Stomach (tissue), 9 donors: ENCODE data around the gene LNX2. TPM values are rescaled to one million over a fixed set of nuclear protein-coding genes. Genes with fewer than 3 reads are reported as not detected.

Experiments
- DNase-seq, 2 donors: peaks; one replicate each; pipeline versions ENCODE4 v3.0.0 to v3.0.0-alpha.2; 2013 to 2019
- H3K27ac ChIP-seq, 5 donors: fragments of 200-600 bp in 4 of 5; sonication (generic) in 4 of 5; one replicate each; pipeline ENCODE4 v1.5.1; 2013 to 2019; ENCODE audit warnings: mild to moderate bottlenecking in 1 of 5, moderate library complexity in 1 of 5
- H3K27me3 ChIP-seq, 3 donors: fragments of 200-600 bp; sonication (generic); one replicate each; pipeline ENCODE4 v1.5.1; 2017 to 2019; ENCODE audit warnings: mixed run types in 1 of 3
- H3K36me3 ChIP-seq, 4 donors: fragments of 200-600 bp; sonication (generic); 1 replicate in 3 of 4; 2 replicates in 1 of 4; pipeline ENCODE4 v1.5.1; 2016 to 2019
- H3K4me1 ChIP-seq, 4 donors: fragments of 200-600 bp; sonication (generic); one replicate each; pipeline ENCODE4 v1.5.1; 2016 to 2019
- H3K4me3 ChIP-seq, 4 donors: fragments of 200-600 bp; sonication (generic) in 3 of 4; one replicate each; pipeline ENCODE4 v1.5.1; 2016 to 2019; ENCODE audit warnings: mild to moderate bottlenecking in 1 of 4
- H3K9me3 ChIP-seq, 4 donors: fragments of 200-600 bp; sonication (generic); one replicate each; pipeline ENCODE4 v1.5.1; 2016 to 2019
- EP300 ChIP-seq: sonication (generic); formaldehyde crosslinking; IDR thresholded peaks from one replicate; pipeline ENCODE4 v1.6.1; 2017; ENCODE audit warnings: antibody characterized with exemption
- POLR2A ChIP-seq, 4 donors: fragments of 450-650 bp; IDR thresholded peaks; one replicate each; pipeline ENCODE4 v1.6.1; 2016; ENCODE audit warnings: antibody characterized with exemption in 4 of 4, control low read depth in 2 of 4, mild to moderate bottlenecking in 1 of 4, moderate library complexity in 1 of 4
- POLR2AphosphoS5 ChIP-seq, 3 donors: sonication (generic); formaldehyde crosslinking; IDR thresholded peaks; one replicate each; pipeline ENCODE4 v1.6.1; 2016; ENCODE audit warnings: antibody characterized with exemption in 3 of 3
- WGBS, 5 donors: extraction: QIAGEN DNeasy Blood & Tissue Kit in 3 of 5; methylation state at CpG; one replicate each; pipeline versions ENCODE4 v1.1.5 to v1.1.7; 2013 to 2018; 5-methylcytosine and 5-hydroxymethylcytosine counted together
- intact Hi-C: fragments of 100-400 bp; cut with DNase I; formaldehyde crosslinking; loops from one replicate; pipeline ENCODE4 v1.15.1; 2023; ENCODE audit warnings: low total_unique reads
- polyA plus RNA-seq, 3 donors: library from polyadenylated mRNA; stranded (reverse); fragments of 200-250 nt; gene quantifications; one replicate each; pipeline ENCODE4 v1.2.3, GENCODE V29; 2013
- total RNA-seq, 5 donors: library from RNA; depleted of rRNA; stranded (reverse); fragments of >200 nt; gene quantifications; one replicate each; pipeline versions ENCODE4 v1.1.0 to v1.2.3, GENCODE V29; 2014 to 2016
- TF ChIP-seq, protein P1 (sequence below), 7 experiments: fragments of 450-650 bp in 4 of 7; fragments of 200-600 bp in 3 of 7; sonication (generic) in 3 of 7; IDR thresholded peaks; one replicate each; pipeline ENCODE4 v1.5.1; 2016 to 2019; ENCODE audit warnings: antibody characterized with exemption in 7 of 7, control low read depth in 2 of 7, mild to moderate bottlenecking in 1 of 7
- donor health status: healthy with polysubstance abuse.
- donor health status: Bipolar disorder and iron deficiency.
- donor health status: healthy.

LNX2 gene
- total and polyA plus RNA-seq, 8 donors = 3.5 to 35.7 (median 9.3) TPM

DNA sequence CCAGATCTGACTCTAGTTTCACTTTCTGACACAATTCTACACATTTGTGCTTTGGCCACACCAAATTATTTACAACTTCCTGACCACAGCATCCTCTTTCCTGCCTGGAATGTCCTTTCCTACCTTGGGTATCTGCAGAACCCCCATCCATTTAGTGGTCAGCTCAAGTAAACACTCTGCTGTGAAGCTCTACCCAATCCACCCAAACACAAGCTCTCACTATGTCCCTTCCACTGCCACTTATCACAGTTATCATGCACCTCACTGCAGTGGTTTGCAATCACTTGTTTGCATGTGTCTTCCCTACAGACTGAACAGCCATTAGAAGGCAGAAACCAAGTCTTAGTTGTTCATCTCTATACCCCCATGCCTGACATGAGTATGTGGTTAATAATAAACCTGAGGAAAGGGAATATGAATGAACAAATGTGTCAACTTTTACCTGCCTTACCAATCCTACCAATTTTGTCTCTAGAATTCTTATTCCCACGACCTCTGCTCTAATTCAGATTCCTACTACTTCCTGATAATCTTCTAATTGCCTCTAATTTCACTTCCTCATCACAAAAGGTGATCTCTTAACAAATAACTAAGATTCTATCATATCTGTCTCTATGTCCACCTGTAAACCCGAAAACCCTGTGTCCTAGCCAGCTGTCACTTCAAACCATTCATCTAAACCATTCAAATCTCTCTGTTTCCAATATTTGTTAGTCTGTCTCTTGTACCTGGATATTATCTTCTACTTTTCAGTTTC lies 25.1 kb downstream of the LNX2 start:
- H3K27me3 ChIP-seq = no peaks in the 10 kb centered on the region
- H3K4me3 ChIP-seq = no peak overlapping the region
- DNase-seq = no peak
- H3K9me3 ChIP-seq = no peaks in the 10 kb centered on the region
- intact Hi-C loops = no loop called here
- TF ChIP-seq POLR2A (IDR thresholded peaks at IDR 0.05) = no peak
- no peak for TF ChIP-seq POLR2AphosphoS5 (IDR thresholded peaks at IDR 0.05)
- peaks cover 6 to 64% (median 22%) of the 10 kb centered on the region in 4 donors for H3K4me1 ChIP-seq
- H3K36me3 ChIP-seq = no peaks in the 10 kb centered on the region
- WGBS, 5 donors = 78 to 92% (median 84%) methylated on average over 2 of the region's 2 CpGs
- H3K27ac ChIP-seq = no peak overlapping the region

DNA sequence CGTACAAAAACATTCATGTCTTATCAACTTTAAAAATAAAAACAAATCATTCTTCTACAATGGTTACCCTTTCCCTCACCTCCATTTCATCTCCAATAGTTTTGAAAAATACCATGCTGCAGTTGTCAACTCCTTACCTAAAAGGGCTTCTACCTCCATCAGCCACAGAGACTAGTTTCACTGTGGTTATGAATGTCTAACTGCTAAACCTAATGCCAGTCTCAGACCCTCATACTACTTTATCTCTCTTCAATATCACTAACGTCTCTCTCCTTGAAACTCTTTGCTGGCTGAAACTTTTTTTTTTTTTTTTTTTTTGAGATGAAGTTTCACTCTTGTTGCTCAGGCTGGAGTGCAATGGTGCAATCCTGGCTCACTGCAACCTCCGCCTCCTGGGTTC lies 27.1 kb downstream of the LNX2 start:
- Histone ChIP-seq H3K27me3 (no peaks in the 10 kb centered on the region), H3K4me1 (peaks cover 0 to 45% (median 12%) of the 10 kb centered on the region in 4 donors), H3K36me3 (no peaks in the 10 kb centered on the region), H3K4me3 (no peak overlapping the region), H3K27ac (no peak overlapping the region), H3K9me3 (no peaks in the 10 kb centered on the region)
- no peak for TF ChIP-seq EP300
- TF ChIP-seq, protein P1, sequence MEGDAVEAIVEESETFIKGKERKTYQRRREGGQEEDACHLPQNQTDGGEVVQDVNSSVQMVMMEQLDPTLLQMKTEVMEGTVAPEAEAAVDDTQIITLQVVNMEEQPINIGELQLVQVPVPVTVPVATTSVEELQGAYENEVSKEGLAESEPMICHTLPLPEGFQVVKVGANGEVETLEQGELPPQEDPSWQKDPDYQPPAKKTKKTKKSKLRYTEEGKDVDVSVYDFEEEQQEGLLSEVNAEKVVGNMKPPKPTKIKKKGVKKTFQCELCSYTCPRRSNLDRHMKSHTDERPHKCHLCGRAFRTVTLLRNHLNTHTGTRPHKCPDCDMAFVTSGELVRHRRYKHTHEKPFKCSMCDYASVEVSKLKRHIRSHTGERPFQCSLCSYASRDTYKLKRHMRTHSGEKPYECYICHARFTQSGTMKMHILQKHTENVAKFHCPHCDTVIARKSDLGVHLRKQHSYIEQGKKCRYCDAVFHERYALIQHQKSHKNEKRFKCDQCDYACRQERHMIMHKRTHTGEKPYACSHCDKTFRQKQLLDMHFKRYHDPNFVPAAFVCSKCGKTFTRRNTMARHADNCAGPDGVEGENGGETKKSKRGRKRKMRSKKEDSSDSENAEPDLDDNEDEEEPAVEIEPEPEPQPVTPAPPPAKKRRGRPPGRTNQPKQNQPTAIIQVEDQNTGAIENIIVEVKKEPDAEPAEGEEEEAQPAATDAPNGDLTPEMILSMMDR (IDR thresholded peaks at IDR 0.05) = no peak
- 69 to 80% (median 70%) methylated on average over 3 of the region's 3 CpGs for WGBS, 5 donors
- intact Hi-C loops = no loop called here
- DNase-seq = no peak

DNA sequence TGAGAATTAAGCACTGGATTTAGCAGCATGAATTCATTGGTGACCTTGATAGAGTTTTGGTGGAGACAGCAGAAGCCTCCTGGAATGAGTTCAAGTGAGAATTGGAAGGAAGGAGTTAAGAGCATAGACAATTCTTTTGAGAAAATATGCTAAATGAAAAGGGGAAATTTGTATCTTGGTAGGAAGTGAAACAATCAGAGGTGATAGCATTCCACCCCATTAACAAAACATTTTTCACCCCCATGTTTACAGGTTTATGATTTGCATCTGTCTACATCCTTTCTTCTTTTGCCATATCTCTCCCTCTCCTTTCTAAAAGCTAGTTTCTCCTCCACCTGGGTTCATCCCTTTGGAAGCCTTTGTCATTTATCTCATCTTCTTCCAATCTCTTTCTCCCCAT lies 27.5 kb downstream of the LNX2 start:
- H3K27ac ChIP-seq = no peak overlapping the region
- intact Hi-C loops = no loop called here
- TF ChIP-seq POLR2AphosphoS5 (IDR thresholded peaks at IDR 0.05) = no peak
- no peak for TF ChIP-seq EP300
- no peak for TF ChIP-seq POLR2A (IDR thresholded peaks at IDR 0.05)
- TF ChIP-seq, protein P1 (IDR thresholded peaks at IDR 0.05) = no peak

DNA sequence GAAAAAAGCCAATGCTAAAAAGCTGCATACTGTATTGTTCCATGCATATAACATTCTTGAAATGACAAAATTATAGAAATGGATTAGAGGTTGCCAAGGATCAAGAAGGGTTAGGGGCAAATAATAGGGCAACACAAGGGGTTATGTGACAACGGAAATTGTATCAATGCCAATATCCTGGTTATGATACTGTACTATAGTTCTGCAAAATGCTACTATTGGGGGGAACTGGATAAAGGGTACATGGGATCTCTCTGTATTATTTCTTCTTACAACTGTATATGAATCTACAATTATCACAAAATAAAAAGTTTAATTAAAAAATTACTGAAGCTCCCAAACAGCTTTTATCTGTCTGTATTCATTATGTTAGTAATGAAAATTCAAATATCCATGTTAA lies 31.9 kb downstream of the LNX2 start:
- Histone ChIP-seq H3K4me1 (peaks cover 0 to 36% (median 13%) of the 10 kb centered on the region in 4 donors), H3K27me3 (no peaks in the 10 kb centered on the region), H3K9me3 (no peaks in the 10 kb centered on the region), H3K27ac (no peak overlapping the region), H3K4me3 (no peak overlapping the region), H3K36me3 (no peaks in the 10 kb centered on the region)
- no peak for DNase-seq
- WGBS, 5 donors = 83 to 97% (median 95%) methylated on average over 1 of the region's 1 CpG
- no peak for TF ChIP-seq EP300
- intact Hi-C loops = no loop called here

More for the DNA sequence above, 27.5 kb downstream of the LNX2 start:
- no peaks in the 10 kb centered on the region for H3K27me3 ChIP-seq
- no peak for DNase-seq
- peaks cover 0 to 43% (median 12%) of the 10 kb centered on the region in 4 donors for H3K4me1 ChIP-seq
- no peaks in the 10 kb centered on the region for H3K9me3 ChIP-seq
- no peaks in the 10 kb centered on the region for H3K36me3 ChIP-seq
- H3K4me3 ChIP-seq = no peak overlapping the region

DNA sequence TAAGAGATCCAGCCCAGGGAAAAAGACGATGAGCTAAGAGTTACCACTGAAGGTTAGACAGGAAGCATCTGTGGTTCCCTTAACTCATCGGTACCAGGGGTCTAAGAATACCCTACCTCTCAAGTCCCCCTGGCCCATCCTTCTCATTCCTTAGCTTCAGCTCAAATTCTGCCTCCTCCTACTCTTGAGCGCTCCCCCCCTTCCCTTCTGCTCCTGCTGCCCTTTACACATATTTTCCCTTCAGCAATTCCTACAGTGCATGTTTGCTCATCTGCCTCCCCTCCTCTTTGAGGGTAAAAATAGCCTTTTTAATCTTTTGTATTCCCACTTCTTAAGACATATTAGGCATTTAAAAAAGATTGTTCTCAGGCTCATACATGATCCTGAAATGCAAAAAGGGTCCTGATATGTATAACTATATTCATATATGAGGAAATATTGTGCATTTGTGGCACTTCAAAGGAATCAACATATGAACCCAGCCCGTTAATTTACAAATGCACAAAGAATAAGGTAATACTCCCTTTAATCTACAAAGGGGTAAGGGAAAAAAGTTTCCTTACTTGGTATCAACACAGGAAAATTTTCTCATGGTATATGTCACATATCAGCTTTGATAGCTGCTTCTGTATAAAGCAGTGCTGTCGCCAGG lies 33.1 kb downstream of the LNX2 start:
- no peak overlapping the region for H3K4me3 ChIP-seq
- H3K4me1 ChIP-seq = peaks cover 0 to 28% (median 14%) of the 10 kb centered on the region in 4 donors
- no peaks in the 10 kb centered on the region for H3K36me3 ChIP-seq
- no peaks in the 10 kb centered on the region for H3K27me3 ChIP-seq
- H3K27ac ChIP-seq = no peak overlapping the region
- intact Hi-C loops = no loop called here
- DNase-seq = no peak
- 72 to 85% (median 79%) methylated on average over 5 of the region's 5 CpGs for WGBS, 5 donors
- no peaks in the 10 kb centered on the region for H3K9me3 ChIP-seq
- TF ChIP-seq POLR2A (IDR thresholded peaks at IDR 0.05) (no peak), POLR2AphosphoS5 (IDR thresholded peaks at IDR 0.05) (no peak), EP300 (no peak)
- TF ChIP-seq, protein P1 (IDR thresholded peaks at IDR 0.05) = no peak
